GM23338 (cell line): ENCODE measurements around the gene SFSWAP. TPM values are rescaled to one million over a fixed set of nuclear protein-coding genes. Genes with fewer than 3 reads are reported as not detected.

Experiments
- CREB1 ChIP-seq: fragments of 250-450 bp; sonication (Bioruptor Pico); IDR thresholded peaks from 2 replicates; pipeline ENCODE4 v1.5.0; 2020; ENCODE audit warnings: low read depth, mild to moderate bottlenecking, moderate library complexity
- CTCF ChIP-seq, 2 experiments: fragments of 200-600 bp in 1 of 2; sonication (generic) in 1 of 2; conservative IDR thresholded peaks; 2 replicates each; pipeline versions ENCODE4 v1.5.1 to v1.6.1; 2016 to 2017; ENCODE audit warnings: antibody characterized with exemption in 2 of 2, low read depth in 2 of 2, mild to moderate bottlenecking in 2 of 2, moderate library complexity in 1 of 2
- ETS1 ChIP-seq: IDR thresholded peaks from 2 replicates; pipeline ENCODE4 v1.6.1; 2016; ENCODE audit warnings: antibody characterized with exemption
- EZH2 ChIP-seq: fragments of 200-600 bp; sonication (generic); IDR thresholded peaks from one replicate; pipeline ENCODE4 v1.8.0; 2017; ENCODE audit warnings: antibody characterized with exemption, mild to moderate bottlenecking, low read depth; ENCODE audit not compliant: unreplicated experiment
- NANOG ChIP-seq: IDR thresholded peaks from 2 replicates; pipeline ENCODE4 v1.6.1; 2016; ENCODE audit warnings: antibody characterized with exemption, borderline replicate concordance
- POLR2AphosphoS5 ChIP-seq: IDR thresholded peaks from 2 replicates; pipeline ENCODE4 v1.6.1; 2016; ENCODE audit warnings: antibody characterized with exemption, low read depth
- ZNF462 ChIP-seq: fragments of 250-450 bp; sonication (Bioruptor Pico); IDR thresholded peaks from 2 replicates; pipeline ENCODE4 v1.5.0; 2020; ENCODE audit warnings: mild to moderate bottlenecking, moderate library complexity
- polyA plus RNA-seq: library from polyadenylated mRNA; unstranded; fragments of >200 nt; fragmentation: Nextera tagmentation; extraction: Ambion mirVana; gene quantifications from 2 replicates; pipeline ENCODE4 v1.2.1, GENCODE V29; 2016
- small RNA-seq: library from RNA; depleted of rRNA; stranded (forward); fragments of <200 nt; gene quantifications from one replicate; pipeline ENCODE3, GENCODE V24; 2014; ENCODE audit warnings: low replicate concordance
- total RNA-seq: library from RNA; depleted of rRNA; stranded (reverse); fragments of >200 nt; shearing (Covaris generic); gene quantifications from 2 replicates; pipeline ENCODE4 v1.2.3, GENCODE V29; 2014; rRNA removed

The SFSWAP gene
- total and polyA plus RNA-seq, 2 experiments from 2014 or later = 41.0 to 49.8 TPM

- TF ChIP-seq ZNF462 (CRISPR knock-in tag) = no peak
- TF ChIP-seq CREB1 (CRISPR knock-in tag) = no peak
- no peak for TF ChIP-seq ETS1
- TF ChIP-seq EZH2 = no peak
- no peak for TF ChIP-seq CTCF (conservative IDR thresholded peaks at IDR 0.05; ENCODE audit: low read depth in 2 of 2)
- no peak for TF ChIP-seq POLR2AphosphoS5
- TF ChIP-seq NANOG = no peak
Measured at GRCh38 chr12:131848753-131849152, 137.9 kb downstream of the SFSWAP start (continued).

Small RNA genes lying within 50 kb of the gene (small RNA-seq; reads per million reads assigned to genes)
- gene RNA5SP377 = not detected
- gene RNA5SP378 = not detected
- gene RNU6-1017P = not detected

Other genes starting within 250 kb of the SFSWAP start
- gene MMP17, start 117.3 kb downstream of the SFSWAP start, total RNA-seq = 26.8 and 48.5 TPM in 2 replicates
- 10.4 and 16.9 TPM in 2 replicates for gene MMP17, start 117.3 kb downstream of the SFSWAP start, polyA plus RNA-seq
- 26.2 and 33.8 TPM in 2 replicates for gene ULK1, start 183.5 kb downstream of the SFSWAP start, total RNA-seq
- gene ULK1, start 183.5 kb downstream of the SFSWAP start, polyA plus RNA-seq = 8.4 and 9.3 TPM in 2 replicates
- 72.7 and 73.0 TPM in 2 replicates for gene PUS1, start 218.2 kb downstream of the SFSWAP start, total RNA-seq
- 52.4 and 59.3 TPM in 2 replicates for gene PUS1, start 218.2 kb downstream of the SFSWAP start, polyA plus RNA-seq
- gene EP400, start 238.9 kb downstream of the SFSWAP start, total RNA-seq = 47.7 and 57.2 TPM in 2 replicates
- gene EP400, start 238.9 kb downstream of the SFSWAP start, polyA plus RNA-seq = 24.5 and 26.3 TPM in 2 replicates